Cardiac fibroblast (primary cell): Measurements from ENCODE around the gene TMEM252.

Experiments
- DNase-seq, 2 donors: peaks; one replicate each; pipeline versions ENCODE4 v3.0.0 to v3.0.0-alpha.2; 2010; ENCODE audit warnings: low read depth in 2 of 2
- H3K4me3 ChIP-seq, 2 donors: replicated peaks in 1 of 2; 1 replicate in 1 of 2; 2 replicates in 1 of 2; pipeline ENCODE4 v1.5.1; 2011; ENCODE audit warnings: low read depth in 2 of 2, low read length in 2 of 2, mild to moderate bottlenecking in 2 of 2, moderate library complexity in 1 of 2
- TF ChIP-seq, protein P1 (sequence below): IDR thresholded peaks from one replicate; pipeline ENCODE4 v1.5.1; 2011; ENCODE audit warnings: low read depth, mild to moderate bottlenecking, low read length, inconsistent platforms

TMEM252 gene

DNA sequence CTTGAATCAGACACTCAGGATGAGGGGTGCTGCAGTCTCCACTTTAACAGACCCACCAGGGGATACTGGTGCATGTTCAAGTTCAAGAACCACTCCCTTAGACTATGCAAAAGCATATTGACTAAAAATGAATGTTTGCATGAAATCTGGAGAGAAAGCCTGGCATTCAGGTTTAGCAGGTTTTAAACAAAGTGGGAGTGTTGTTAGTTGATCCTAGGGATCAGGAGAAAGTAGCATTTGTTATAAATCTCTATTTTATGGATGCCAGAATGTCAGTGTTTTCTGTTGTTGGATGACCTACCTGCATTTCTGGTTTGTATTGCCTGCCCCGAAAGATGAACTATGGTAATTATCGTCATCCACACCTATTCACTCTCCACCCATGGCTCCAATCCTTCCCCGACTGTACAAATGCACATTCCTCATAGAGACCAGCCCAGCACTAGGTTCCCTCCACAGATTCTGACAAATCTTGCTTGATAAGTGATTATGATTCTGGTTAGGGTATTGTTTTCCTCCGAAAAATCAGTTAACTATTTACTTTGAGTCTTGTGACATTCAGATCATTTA, 17.2 kb downstream of the TMEM252 start:
- no peak overlapping the region for H3K4me3 ChIP-seq
- no peak for DNase-seq
- TF ChIP-seq, protein P1, sequence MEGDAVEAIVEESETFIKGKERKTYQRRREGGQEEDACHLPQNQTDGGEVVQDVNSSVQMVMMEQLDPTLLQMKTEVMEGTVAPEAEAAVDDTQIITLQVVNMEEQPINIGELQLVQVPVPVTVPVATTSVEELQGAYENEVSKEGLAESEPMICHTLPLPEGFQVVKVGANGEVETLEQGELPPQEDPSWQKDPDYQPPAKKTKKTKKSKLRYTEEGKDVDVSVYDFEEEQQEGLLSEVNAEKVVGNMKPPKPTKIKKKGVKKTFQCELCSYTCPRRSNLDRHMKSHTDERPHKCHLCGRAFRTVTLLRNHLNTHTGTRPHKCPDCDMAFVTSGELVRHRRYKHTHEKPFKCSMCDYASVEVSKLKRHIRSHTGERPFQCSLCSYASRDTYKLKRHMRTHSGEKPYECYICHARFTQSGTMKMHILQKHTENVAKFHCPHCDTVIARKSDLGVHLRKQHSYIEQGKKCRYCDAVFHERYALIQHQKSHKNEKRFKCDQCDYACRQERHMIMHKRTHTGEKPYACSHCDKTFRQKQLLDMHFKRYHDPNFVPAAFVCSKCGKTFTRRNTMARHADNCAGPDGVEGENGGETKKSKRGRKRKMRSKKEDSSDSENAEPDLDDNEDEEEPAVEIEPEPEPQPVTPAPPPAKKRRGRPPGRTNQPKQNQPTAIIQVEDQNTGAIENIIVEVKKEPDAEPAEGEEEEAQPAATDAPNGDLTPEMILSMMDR, result no peak

DNA sequence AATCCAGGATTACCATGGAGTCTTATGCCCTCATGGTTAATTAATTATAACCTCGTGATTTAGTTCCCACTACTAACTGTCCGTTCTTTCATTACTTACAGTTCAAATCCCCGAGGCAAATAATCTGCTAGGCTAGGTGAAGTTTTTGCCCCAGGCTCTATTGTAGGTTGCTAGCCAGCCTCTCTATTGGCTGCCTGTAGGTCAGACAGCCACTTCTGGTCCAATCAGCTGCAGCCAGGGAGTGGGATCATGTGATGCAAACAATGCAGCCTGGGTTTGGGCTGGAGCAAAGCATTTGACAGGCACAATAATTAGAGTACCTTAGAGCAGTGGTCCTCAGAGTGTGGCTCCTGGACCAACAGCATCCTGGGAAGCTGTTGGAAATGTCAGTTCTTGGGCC, 17.7 kb downstream of the TMEM252 start:
- TF ChIP-seq, protein P1, result no peak
- H3K4me3 ChIP-seq, result no peak overlapping the region
- DNase-seq, result no peak

DNA sequence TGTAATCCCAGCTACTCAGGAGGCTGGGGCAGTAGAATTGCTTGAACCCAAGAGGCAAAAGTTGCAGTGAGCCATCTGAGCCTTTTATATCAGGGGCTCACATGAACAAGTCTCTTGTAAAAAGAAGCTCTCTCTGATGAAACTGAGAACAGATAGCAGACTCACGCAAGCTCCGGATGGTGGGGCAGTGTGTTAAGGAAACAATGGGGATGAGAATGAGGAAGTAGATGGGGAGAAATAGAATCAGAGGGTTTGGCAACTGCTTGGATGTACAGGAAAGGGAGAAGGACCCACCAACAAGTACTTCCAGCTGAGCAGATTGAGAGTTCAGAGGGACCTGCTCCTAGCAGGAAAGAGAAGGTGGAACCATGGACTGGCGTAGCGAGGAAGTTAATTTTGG, 18.6 kb downstream of the TMEM252 start:
- DNase-seq, result no peak
- no peak overlapping the region for H3K4me3 ChIP-seq
- TF ChIP-seq, protein P1, result no peak

DNA sequence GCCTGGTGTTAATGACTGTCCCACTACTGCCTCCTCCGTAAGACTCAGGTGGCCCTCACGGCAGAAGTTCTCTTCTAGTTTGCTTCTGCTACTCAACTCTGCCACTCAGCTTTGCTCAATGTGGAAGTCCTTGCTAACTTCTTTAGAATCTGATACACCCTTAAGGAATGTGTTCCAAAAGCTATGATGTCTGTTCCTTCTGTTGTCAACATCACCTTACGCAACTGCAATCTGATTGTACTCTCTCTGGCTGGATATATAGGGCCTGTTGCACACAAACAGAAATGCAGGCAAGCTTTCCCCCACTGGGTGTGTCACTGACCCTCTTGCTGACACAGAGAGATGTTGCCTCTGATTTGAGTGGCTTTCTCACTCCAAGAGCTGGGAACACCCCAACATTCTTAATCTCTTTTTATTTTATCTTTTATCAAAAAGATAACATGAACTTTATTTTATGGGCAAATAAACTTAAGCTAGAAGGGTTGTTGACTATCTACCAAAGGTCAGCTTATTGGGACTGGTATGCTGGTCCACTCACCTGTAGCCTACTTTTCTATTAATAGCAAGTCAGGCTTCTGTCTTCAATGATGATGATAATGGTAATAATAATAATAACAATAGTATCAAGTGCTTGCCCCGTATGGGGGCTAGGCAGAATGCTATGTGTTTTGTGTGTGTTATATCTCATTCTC, 25.2 kb downstream of the TMEM252 start:
- no peak overlapping the region for H3K4me3 ChIP-seq
- DNase-seq, result peak; percentile 88 to 92
- TF ChIP-seq, protein P1, result no peak

DNA sequence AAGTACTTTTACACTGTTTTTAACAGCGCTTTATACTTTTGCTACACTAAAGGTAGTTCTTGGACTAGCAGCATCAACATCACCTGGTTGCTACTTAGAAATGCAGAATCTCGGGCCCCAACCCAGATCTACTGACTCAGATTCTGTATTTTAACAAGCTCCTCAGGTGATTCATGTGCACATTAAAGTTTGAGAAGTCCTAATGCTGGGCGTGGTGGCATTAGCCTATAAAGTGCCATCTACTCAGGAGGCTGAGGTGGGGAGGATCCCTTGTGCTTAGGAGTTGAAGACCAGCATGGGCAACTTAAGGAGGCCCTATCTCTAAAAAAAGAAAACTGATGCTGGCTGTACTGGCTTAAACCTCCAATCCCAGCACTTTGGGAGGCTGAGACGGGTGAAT, 26.7 kb downstream of the TMEM252 start:
- no peak for DNase-seq
- no peak overlapping the region for H3K4me3 ChIP-seq
- TF ChIP-seq, protein P1, result no peak

DNA sequence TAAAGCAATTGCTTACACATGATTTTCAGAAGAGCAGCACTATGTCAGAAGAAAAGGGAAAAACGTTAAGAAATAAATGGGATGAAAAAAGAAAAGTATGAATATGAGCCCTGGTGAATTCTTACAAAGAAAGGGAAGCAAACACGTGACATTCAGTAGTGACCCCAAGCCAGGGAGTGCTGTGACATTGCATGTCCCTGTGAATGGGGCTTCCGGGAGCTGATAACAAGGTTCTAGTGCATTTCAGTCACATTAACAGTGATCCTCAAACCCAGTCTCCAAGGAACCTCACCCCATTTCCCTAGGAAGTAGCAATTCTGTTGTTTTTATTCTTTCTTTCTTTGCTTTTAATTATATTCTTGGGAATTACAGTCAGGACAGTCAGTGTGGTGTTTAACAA, 27.3 kb downstream of the TMEM252 start:
- DNase-seq, result no peak
- H3K4me3 ChIP-seq, result no peak overlapping the region

More for the DNA sequence above, 27.3 kb downstream of the TMEM252 start:
- TF ChIP-seq, protein P1, result no peak
